ENCODE data around the gene UTF1. TPM values are rescaled to one million over a fixed set of nuclear protein-coding genes. Genes with fewer than 3 reads are reported as not detected.

UTF1 gene
- total and polyA plus RNA-seq, 2 experiments from 2014 or later: not detected

- H3F3A ChIP-seq (ENCODE audit: insufficient read depth): no peaks in the 10 kb centered on the region
- H3K9me2 ChIP-seq (ENCODE audit: insufficient read depth): no peaks in the 10 kb centered on the region
- no peak overlapping the region for H3K9ac ChIP-seq
- no peaks in the 10 kb centered on the region for H3K9me3 ChIP-seq (ENCODE audit: low read depth)
- H2AFZ ChIP-seq: no peak overlapping the region
- H3K4me3 ChIP-seq: no peak overlapping the region
- DNase-seq: no peak
- TF ChIP-seq EZH2phosphoT487 (IDR thresholded peaks at IDR 0.05; ENCODE audit: insufficient read depth, low read depth) (no peak), EZH2 (IDR thresholded peaks at IDR 0.05; ENCODE audit: insufficient read depth, poor library complexity, severe bottlenecking) (no peak)
- H3K27ac ChIP-seq: no peak overlapping the region
- H4K20me1 ChIP-seq (ENCODE audit: insufficient read depth): no peaks in the 10 kb centered on the region
- H3K27me3 ChIP-seq (replicated peaks; ENCODE audit: insufficient read depth): no peaks in the 10 kb centered on the region
- in situ Hi-C loops (cut with MboI): no loop called here
- WGBS, 2 experiments (ENCODE audit: low coverage in 1 of 2, low lambda C conversion rate in 2 of 2, missing lambda C conversion rate in 2 of 2): 81% methylated on average over 33 to 36 of the region's 36 CpGs
- no peaks in the 10 kb centered on the region for H3K4me1 ChIP-seq (ENCODE audit: insufficient read depth)
- H3K36me3 ChIP-seq (ENCODE audit: low read depth): no peaks in the 10 kb centered on the region
- no peaks in the 10 kb centered on the region for H3K79me2 ChIP-seq (ENCODE audit: insufficient read depth)
- H3K4me2 ChIP-seq (ENCODE audit: unreplicated experiment): no peak overlapping the region
These were observed 22.9 kb upstream of the UTF1 start for GRCh38 chr10:133207041-133207600.

GRCh38 chr10:133207627-133208026 lies 22.4 kb upstream of the UTF1 start:
- no peak overlapping the region for H3K9ac ChIP-seq
- H3K4me1 ChIP-seq (ENCODE audit: insufficient read depth): no peaks in the 10 kb centered on the region
- no peak overlapping the region for H3K4me3 ChIP-seq
- H3F3A ChIP-seq (ENCODE audit: insufficient read depth): no peaks in the 10 kb centered on the region
- no peaks in the 10 kb centered on the region for H3K27me3 ChIP-seq (replicated peaks; ENCODE audit: insufficient read depth)
- no peaks in the 10 kb centered on the region for H3K9me2 ChIP-seq (ENCODE audit: insufficient read depth)
- in situ Hi-C loops (cut with MboI): no loop called here
- TF ChIP-seq EZH2 (IDR thresholded peaks at IDR 0.05; ENCODE audit: insufficient read depth, poor library complexity, severe bottlenecking) (no peak), EZH2phosphoT487 (IDR thresholded peaks at IDR 0.05; ENCODE audit: insufficient read depth, low read depth) (no peak)
- H4K20me1 ChIP-seq (ENCODE audit: insufficient read depth): no peaks in the 10 kb centered on the region
- no peak overlapping the region for H3K4me2 ChIP-seq (ENCODE audit: unreplicated experiment)
- H2AFZ ChIP-seq: no peak overlapping the region
- H3K79me2 ChIP-seq (ENCODE audit: insufficient read depth): no peaks in the 10 kb centered on the region
- H3K36me3 ChIP-seq (ENCODE audit: low read depth): no peaks in the 10 kb centered on the region
- DNase-seq: no peak
- no peaks in the 10 kb centered on the region for H3K9me3 ChIP-seq (ENCODE audit: low read depth)
- 56% methylated on average over 15 to 17 of the region's 17 CpGs for WGBS, 2 experiments (ENCODE audit: low coverage in 1 of 2, low lambda C conversion rate in 2 of 2, missing lambda C conversion rate in 2 of 2)
- H3K27ac ChIP-seq: no peak overlapping the region

- Histone ChIP-seq H3K79me2 (ENCODE audit: insufficient read depth) (no peaks in the 10 kb centered on the region), H3K36me3 (ENCODE audit: low read depth) (no peaks in the 10 kb centered on the region), H3K4me2 (ENCODE audit: unreplicated experiment) (no peak overlapping the region), H2AFZ (no peak overlapping the region), H3K4me3 (no peak overlapping the region), H3F3A (ENCODE audit: insufficient read depth) (no peaks in the 10 kb centered on the region), H3K27ac (no peak overlapping the region), H4K20me1 (ENCODE audit: insufficient read depth) (no peaks in the 10 kb centered on the region), H3K9ac (no peak overlapping the region), H3K9me3 (ENCODE audit: low read depth) (no peaks in the 10 kb centered on the region), H3K9me2 (ENCODE audit: insufficient read depth) (no peaks in the 10 kb centered on the region), H3K4me1 (ENCODE audit: insufficient read depth) (no peaks in the 10 kb centered on the region), H3K27me3 (replicated peaks; ENCODE audit: insufficient read depth) (no peaks in the 10 kb centered on the region)
- no peak for TF ChIP-seq EZH2phosphoT487 (IDR thresholded peaks at IDR 0.05; ENCODE audit: insufficient read depth, low read depth)
- TF ChIP-seq EZH2 (IDR thresholded peaks at IDR 0.05; ENCODE audit: insufficient read depth, poor library complexity, severe bottlenecking): no peak
- no peak for DNase-seq
- 85 to 88% methylated on average over 11 to 17 of the region's 18 CpGs for WGBS, 2 experiments (ENCODE audit: low coverage in 1 of 2, low lambda C conversion rate in 2 of 2, missing lambda C conversion rate in 2 of 2)
- in situ Hi-C loops (cut with MboI): no loop called here
These were observed 21.6 kb upstream of the UTF1 start for GRCh38 chr10:133208466-133208865.

GRCh38 chr10:133209117-133209516 lies 20.9 kb upstream of the UTF1 start:
- no peaks in the 10 kb centered on the region for H3K9me3 ChIP-seq (ENCODE audit: low read depth)
- WGBS, 2 experiments (ENCODE audit: low coverage in 1 of 2, low lambda C conversion rate in 2 of 2, missing lambda C conversion rate in 2 of 2): 86 to 90% methylated on average over 14 of the region's 14 CpGs
- no peaks in the 10 kb centered on the region for H3K9me2 ChIP-seq (ENCODE audit: insufficient read depth)
- no peaks in the 10 kb centered on the region for H3K27me3 ChIP-seq (replicated peaks; ENCODE audit: insufficient read depth)
- no peak overlapping the region for H2AFZ ChIP-seq
- no peaks in the 10 kb centered on the region for H3K4me1 ChIP-seq (ENCODE audit: insufficient read depth)
- no peak overlapping the region for H3K27ac ChIP-seq
- in situ Hi-C loops (cut with MboI): no loop called here
- TF ChIP-seq EZH2 (IDR thresholded peaks at IDR 0.05; ENCODE audit: insufficient read depth, poor library complexity, severe bottlenecking): no peak
- no peak for TF ChIP-seq EZH2phosphoT487 (IDR thresholded peaks at IDR 0.05; ENCODE audit: insufficient read depth, low read depth)
- no peak overlapping the region for H3K4me3 ChIP-seq
- no peak overlapping the region for H3K4me2 ChIP-seq (ENCODE audit: unreplicated experiment)
- no peaks in the 10 kb centered on the region for H3K79me2 ChIP-seq (ENCODE audit: insufficient read depth)
- H4K20me1 ChIP-seq (ENCODE audit: insufficient read depth): no peaks in the 10 kb centered on the region
- no peak overlapping the region for H3K9ac ChIP-seq
- no peaks in the 10 kb centered on the region for H3F3A ChIP-seq (ENCODE audit: insufficient read depth)
- no peaks in the 10 kb centered on the region for H3K36me3 ChIP-seq (ENCODE audit: low read depth)
- DNase-seq: no peak

GRCh38 chr10:133209641-133210040 lies 20.4 kb upstream of the UTF1 start:
- no peaks in the 10 kb centered on the region for H3K79me2 ChIP-seq (ENCODE audit: insufficient read depth)
- no peak overlapping the region for H3K4me3 ChIP-seq
- DNase-seq: no peak
- no peak overlapping the region for H3K4me2 ChIP-seq (ENCODE audit: unreplicated experiment)
- no peak for TF ChIP-seq EZH2phosphoT487 (IDR thresholded peaks at IDR 0.05; ENCODE audit: insufficient read depth, low read depth)
- no peak for TF ChIP-seq EZH2 (IDR thresholded peaks at IDR 0.05; ENCODE audit: insufficient read depth, poor library complexity, severe bottlenecking)
- no peaks in the 10 kb centered on the region for H3K9me3 ChIP-seq (ENCODE audit: low read depth)
- no peaks in the 10 kb centered on the region for H4K20me1 ChIP-seq (ENCODE audit: insufficient read depth)
- H2AFZ ChIP-seq: no peak overlapping the region
- no peak overlapping the region for H3K9ac ChIP-seq
- H3K27me3 ChIP-seq (replicated peaks; ENCODE audit: insufficient read depth): no peaks in the 10 kb centered on the region
- no peaks in the 10 kb centered on the region for H3K36me3 ChIP-seq (ENCODE audit: low read depth)
- WGBS, 2 experiments (ENCODE audit: low coverage in 1 of 2, low lambda C conversion rate in 2 of 2, missing lambda C conversion rate in 2 of 2): 67 to 68% methylated on average over 19 to 20 of the region's 20 CpGs
- no peaks in the 10 kb centered on the region for H3K9me2 ChIP-seq (ENCODE audit: insufficient read depth)
- H3K4me1 ChIP-seq (ENCODE audit: insufficient read depth): no peaks in the 10 kb centered on the region
- H3K27ac ChIP-seq: no peak overlapping the region
- H3F3A ChIP-seq (ENCODE audit: insufficient read depth): no peaks in the 10 kb centered on the region
- in situ Hi-C loops (cut with MboI): no loop called here

Data from GM23248 (cell line).